H9 (cell line): Measurements from ENCODE around the gene SMLR1. TPM values are rescaled to one million over a fixed set of nuclear protein-coding genes. Genes with fewer than 3 reads are reported as not detected.

Experiments used
- DNase-seq: peaks from one replicate; pipeline ENCODE4 v3.0.0-alpha.2; 2017
- H2AFZ ChIP-seq: one replicate; pipeline ENCODE4 v1.6.1; 2013; ENCODE audit warnings: mild to moderate bottlenecking, low read length, control low read depth, moderate library complexity
- H2AK5ac ChIP-seq: 2 replicates; pipeline ENCODE4 v1.6.1; 2013; ENCODE audit warnings: low read length, control low read depth, mixed read lengths; ENCODE audit not compliant: insufficient read length
- H2BK120ac ChIP-seq: one replicate; pipeline ENCODE4 v1.6.1; 2013; ENCODE audit warnings: low read depth, mild to moderate bottlenecking, low read length, control low read depth, inconsistent platforms; ENCODE audit not compliant: poor library complexity, severe bottlenecking
- H2BK12ac ChIP-seq: 2 replicates; pipeline ENCODE4 v1.6.1; 2013; ENCODE audit warnings: low read length, control low read depth, mixed read lengths, low read depth; ENCODE audit not compliant: insufficient read length
- H2BK15ac ChIP-seq: 2 replicates; pipeline ENCODE4 v1.6.1; 2013; ENCODE audit warnings: low read depth, low read length, control low read depth
- H2BK20ac ChIP-seq: one replicate; pipeline ENCODE4 v1.6.1; 2013; ENCODE audit warnings: low read depth, mild to moderate bottlenecking, low read length, control low read depth, inconsistent platforms; ENCODE audit not compliant: poor library complexity, severe bottlenecking
- H2BK5ac ChIP-seq: 2 replicates; pipeline ENCODE4 v1.6.1; 2013; ENCODE audit warnings: low read length, control low read depth, mixed read lengths; ENCODE audit not compliant: insufficient read length
- H3K14ac ChIP-seq: 2 replicates; pipeline ENCODE4 v1.6.1; 2013; ENCODE audit warnings: low read length, control low read depth; ENCODE audit not compliant: insufficient read depth
- H3K18ac ChIP-seq: 2 replicates; pipeline ENCODE4 v1.6.1; 2013; ENCODE audit warnings: low read depth, mild to moderate bottlenecking, mixed read lengths, low read length, control low read depth; ENCODE audit not compliant: insufficient read length
- H3K23ac ChIP-seq: 2 replicates; pipeline ENCODE4 v1.6.1; 2013; ENCODE audit warnings: low read length, control low read depth, mixed read lengths, low read depth; ENCODE audit not compliant: insufficient read length
- H3K23me2 ChIP-seq: 2 replicates; pipeline ENCODE4 v1.6.1; 2013; ENCODE audit warnings: low read depth, mild to moderate bottlenecking, mixed read lengths, low read length, control low read depth; ENCODE audit not compliant: insufficient read length, poor library complexity, severe bottlenecking
- H3K27ac ChIP-seq: 2 replicates; pipeline ENCODE4 v1.5.1; 2013; ENCODE audit warnings: low read length, control low read depth, mixed read lengths, low read depth; ENCODE audit not compliant: insufficient read length
- H3K27me3 ChIP-seq: 2 replicates; pipeline ENCODE4 v1.6.1; 2013; ENCODE audit warnings: low read length, control low read depth, inconsistent platforms; ENCODE audit not compliant: insufficient read depth
- H3K4ac ChIP-seq: 2 replicates; pipeline ENCODE4 v1.6.1; 2013; ENCODE audit warnings: low read depth, mild to moderate bottlenecking, control low read depth, inconsistent platforms, low read length, moderate library complexity
- H3K4me1 ChIP-seq: 2 replicates; pipeline ENCODE4 v1.6.1; 2013; ENCODE audit warnings: low read length, control low read depth, inconsistent platforms; ENCODE audit not compliant: insufficient read depth
- H3K4me2 ChIP-seq: 2 replicates; pipeline ENCODE4 v1.6.1; 2013; ENCODE audit warnings: low read length, control low read depth, mixed read lengths; ENCODE audit not compliant: insufficient read length, insufficient read depth
- H3K56ac ChIP-seq: 2 replicates; pipeline ENCODE4 v1.6.1; 2013; ENCODE audit warnings: low read depth, mild to moderate bottlenecking, mixed read lengths, low read length, control low read depth; ENCODE audit not compliant: insufficient read length
- H3K79me1 ChIP-seq: 2 replicates; pipeline ENCODE4 v1.6.1; 2013; ENCODE audit warnings: low read depth, mild to moderate bottlenecking, moderate library complexity, low read length, control low read depth, inconsistent platforms; ENCODE audit not compliant: insufficient read depth, poor library complexity, severe bottlenecking
- H3K79me2 ChIP-seq: 2 replicates; pipeline ENCODE4 v1.6.1; 2013; ENCODE audit warnings: low read length, control low read depth, inconsistent platforms; ENCODE audit not compliant: insufficient read depth
- H3K9ac ChIP-seq: 2 replicates; pipeline ENCODE4 v1.6.1; 2013; ENCODE audit warnings: low read length, control low read depth, mixed read lengths; ENCODE audit not compliant: insufficient read length; ENCODE audit errors: extremely low read depth
- H3K9me3 ChIP-seq: one replicate; pipeline ENCODE4 v1.6.1; 2013; ENCODE audit warnings: low read depth, low read length, inconsistent platforms; ENCODE audit not compliant: control insufficient read depth
- H3T11ph ChIP-seq: one replicate; pipeline ENCODE4 v1.6.1; 2013; ENCODE audit warnings: mild to moderate bottlenecking, low read length, control low read depth, inconsistent platforms
- H4K20me1 ChIP-seq: one replicate; pipeline ENCODE4 v1.6.1; 2013; ENCODE audit not compliant: control insufficient read depth, insufficient read length, insufficient read depth
- H4K5ac ChIP-seq: 2 replicates; pipeline ENCODE4 v1.6.1; 2013; ENCODE audit warnings: low read depth, mild to moderate bottlenecking, mixed read lengths, low read length, control low read depth; ENCODE audit not compliant: insufficient read length
- H4K8ac ChIP-seq: replicated peaks from 2 replicates; pipeline ENCODE4 v1.6.1; 2013; ENCODE audit warnings: low read length, control low read depth, mixed read lengths, low read depth; ENCODE audit not compliant: insufficient read length
- H4K91ac ChIP-seq: 2 replicates; pipeline ENCODE4 v1.6.1; 2013; ENCODE audit warnings: low read depth, mild to moderate bottlenecking, moderate library complexity, mixed read lengths, low read length, control low read depth; ENCODE audit not compliant: insufficient read length
- H3K27ac Mint-ChIP-seq, 3 experiments: 2 replicates in 2 of 3; 3 replicates in 1 of 3; pipeline ENCODE4 v1.8.0; 2020 to 2021; ENCODE audit warnings: mixed read lengths in 3 of 3, mild to moderate bottlenecking in 1 of 3, moderate library complexity in 1 of 3
- H3K27me3 Mint-ChIP-seq: 2 replicates; pipeline ENCODE4 v1.8.0; 2021; ENCODE audit warnings: low read depth, mild to moderate bottlenecking, moderate library complexity, mixed read lengths
- H3K36me3 Mint-ChIP-seq, 3 experiments: 2 replicates in 2 of 3; 3 replicates in 1 of 3; pipeline ENCODE4 v1.8.0; 2020 to 2021; ENCODE audit warnings: low read depth in 3 of 3, mixed read lengths in 3 of 3; ENCODE audit not compliant: insufficient read depth in 1 of 3
- H3K4me1 Mint-ChIP-seq, 2 experiments: 2 replicates each; pipeline ENCODE4 v1.8.0; 2020; ENCODE audit warnings: mixed read lengths in 2 of 2
- H3K4me3 Mint-ChIP-seq, 2 experiments: 2 replicates in 1 of 2; 3 replicates in 1 of 2; pipeline ENCODE4 v1.8.0; 2020 to 2021; ENCODE audit warnings: mild to moderate bottlenecking in 2 of 2, mixed read lengths in 2 of 2, moderate library complexity in 1 of 2
- H3K9me3 Mint-ChIP-seq, 2 experiments: 2 replicates in 1 of 2; 3 replicates in 1 of 2; pipeline ENCODE4 v1.8.0; 2020; ENCODE audit warnings: mild to moderate bottlenecking in 2 of 2, mixed read lengths in 2 of 2, moderate library complexity in 1 of 2
- CTCF ChIP-seq: fragments of 200-600 bp; sonication (generic); conservative IDR thresholded peaks from 3 replicates; pipeline ENCODE4 v1.8.0; 2021; ENCODE audit warnings: antibody characterized with exemption, mild to moderate bottlenecking
- total RNA-seq: library from RNA; stranded (reverse); gene quantifications from 2 replicates; pipeline ENCODE4 v1.2.1, GENCODE V29; 2021

The SMLR1 gene
- total RNA-seq, 1 experiment from 2014 or later = not detected

GRCh38 chr6:130796313-130796905 lies 30.8 kb upstream of the SMLR1 start:
- no peak overlapping the region for H3K9ac ChIP-seq
- H2BK5ac ChIP-seq = no peak overlapping the region
- H4K20me1 ChIP-seq = no peaks in the 10 kb centered on the region
- H3K23me2 ChIP-seq = no peaks in the 10 kb centered on the region
- TF ChIP-seq CTCF = no peak
- H2BK120ac ChIP-seq = no peak overlapping the region
- no peaks in the 10 kb centered on the region for H3K79me2 ChIP-seq
- H3K56ac ChIP-seq = no peak overlapping the region
- H3K23ac ChIP-seq = no peak overlapping the region
- no peak overlapping the region for H3K4me2 ChIP-seq
- H3K4me1 ChIP-seq = peaks cover 9% of the 10 kb centered on the region; the same call in 1 of the 2 replicates
- H2AK5ac ChIP-seq = no peak overlapping the region
- Mint-ChIP-seq H3K9me3 (peaks cover 4 to 15% of the 10 kb centered on the region in 2 experiments; a peak in 4 of 5 replicates), H3K27ac (no peak overlapping the region), H3K36me3 (peaks cover 0 to 6% (median 5%) of the 10 kb centered on the region in 3 experiments; a peak in 5 of 7 replicates), H3K27me3 (no peaks in the 10 kb centered on the region), H3K4me1 (peaks cover 25 to 33% of the 10 kb centered on the region in 2 experiments), H3K4me3 (no peak overlapping the region)
- no peak overlapping the region for H4K8ac ChIP-seq
- H3K27me3 ChIP-seq = no peaks in the 10 kb centered on the region; the same call in 1 of the 2 replicates
- H3K79me1 ChIP-seq = no peaks in the 10 kb centered on the region
- H2BK12ac ChIP-seq = no peak overlapping the region
- H3K4ac ChIP-seq = no peak overlapping the region
- no peak overlapping the region for H3T11ph ChIP-seq
- no peak overlapping the region for H3K18ac ChIP-seq
- no peaks in the 10 kb centered on the region for H3K9me3 ChIP-seq
- H2BK15ac ChIP-seq = no peak overlapping the region
- no peak overlapping the region for H4K91ac ChIP-seq
- H2AFZ ChIP-seq = no peak overlapping the region
- H3K14ac ChIP-seq = no peak overlapping the region
- DNase-seq = no peak
- H3K27ac ChIP-seq = no peak overlapping the region
- no peak overlapping the region for H4K5ac ChIP-seq
- H2BK20ac ChIP-seq = no peak overlapping the region
